SK-N-SH (cell line): ENCODE measurements around the gene STAT5B.
"Not testable (repeated sequence)": the region's sequence is repeated elsewhere in the genome, so short reads cannot be mapped to it uniquely, and the experiment has no call there.

Source experiments
- CTCF ChIP-seq: fragments of 200-600 bp; sonication (generic); IDR thresholded peaks from 2 replicates; pipeline ENCODE4 v1.6.1; 2017; ENCODE audit warnings: antibody characterized with exemption, mild to moderate bottlenecking, moderate library complexity
- JUND ChIP-seq: IDR thresholded peaks from 2 replicates; pipeline ENCODE4 v1.4.0; 2012
- MAX ChIP-seq: IDR thresholded peaks from 2 replicates; pipeline ENCODE4 v1.4.0; 2012; ENCODE audit warnings: low read depth
- MXI1 ChIP-seq: IDR thresholded peaks from 2 replicates; pipeline ENCODE4 v1.6.1; 2012; ENCODE audit warnings: mild to moderate bottlenecking, low read depth, low read length, improper control_type of control experiment
- POLR2AphosphoS5 ChIP-seq: IDR thresholded peaks from 2 replicates; pipeline ENCODE4 v1.6.1; 2012; ENCODE audit warnings: low read depth, low read length
- TCF12 ChIP-seq: IDR thresholded peaks from 2 replicates; pipeline ENCODE4 v1.4.0; 2012
- USF2 ChIP-seq: fragments of 150-350 bp; IDR thresholded peaks from 2 replicates; pipeline ENCODE4 v1.6.1; 2017; ENCODE audit warnings: antibody characterized with exemption, low read length, low read depth, borderline replicate concordance
- ZBTB33 ChIP-seq: IDR thresholded peaks from 2 replicates; pipeline ENCODE4 v1.4.0; 2012; ENCODE audit warnings: low read depth, borderline replicate concordance

- not testable (repeated sequence) for TF ChIP-seq POLR2AphosphoS5, CTCF, TCF12, MXI1, JUND, ZBTB33, USF2, MAX
These were observed 36.6 kb downstream of the STAT5B start for GRCh38 chr17:42239576-42239975.
